GM19043 (cell line): ENCODE measurements around the gene SYNJ2.

Experiments used
- ATAC-seq: cut with Tn5 transposase; IDR thresholded peaks from one replicate; pipeline ENCODE4 v1.9.1; 2021; ENCODE audit warnings: low read depth; ENCODE audit not compliant: unreplicated experiment

The SYNJ2 gene

GRCh38 chr6:157996918-157997702 is 15.4 kb downstream of the SYNJ2 start:
- no peak for ATAC-seq

GRCh38 chr6:157997893-157998608 is 16.4 kb downstream of the SYNJ2 start:
- ATAC-seq: no peak

GRCh38 chr6:157998707-157999167 is 17.1 kb downstream of the SYNJ2 start:
- ATAC-seq: no peak

- no peak for ATAC-seq
Measured at GRCh38 chr6:157999168-158000051, 17.7 kb downstream of the SYNJ2 start.

GRCh38 chr6:158000530-158001307 is 19.1 kb downstream of the SYNJ2 start:
- ATAC-seq: no peak

- no peak for ATAC-seq
Measured at GRCh38 chr6:158002249-158002950, 20.7 kb downstream of the SYNJ2 start.

- no peak for ATAC-seq
Measured at GRCh38 chr6:158002951-158003853, 21.5 kb downstream of the SYNJ2 start.

- no peak for ATAC-seq
Measured at GRCh38 chr6:158003910-158004700, 22.4 kb downstream of the SYNJ2 start.

- no peak for ATAC-seq
Measured at GRCh38 chr6:158004701-158005095, 23.0 kb downstream of the SYNJ2 start.

- ATAC-seq: no peak
Measured at GRCh38 chr6:158005626-158006180, 24.0 kb downstream of the SYNJ2 start.

GRCh38 chr6:158006331-158006730 is 24.7 kb downstream of the SYNJ2 start:
- ATAC-seq: no peak

GRCh38 chr6:158006821-158007570 is 25.3 kb downstream of the SYNJ2 start:
- ATAC-seq: no peak

GRCh38 chr6:158008864-158009113 is 27.1 kb downstream of the SYNJ2 start:
- ATAC-seq: no peak

- no peak for ATAC-seq
Measured at GRCh38 chr6:158009114-158009891, 27.6 kb downstream of the SYNJ2 start.

GRCh38 chr6:158009935-158010585 is 28.4 kb downstream of the SYNJ2 start:
- ATAC-seq: no peak
